ENCODE measurements around the gene KLF2.

DNA sequence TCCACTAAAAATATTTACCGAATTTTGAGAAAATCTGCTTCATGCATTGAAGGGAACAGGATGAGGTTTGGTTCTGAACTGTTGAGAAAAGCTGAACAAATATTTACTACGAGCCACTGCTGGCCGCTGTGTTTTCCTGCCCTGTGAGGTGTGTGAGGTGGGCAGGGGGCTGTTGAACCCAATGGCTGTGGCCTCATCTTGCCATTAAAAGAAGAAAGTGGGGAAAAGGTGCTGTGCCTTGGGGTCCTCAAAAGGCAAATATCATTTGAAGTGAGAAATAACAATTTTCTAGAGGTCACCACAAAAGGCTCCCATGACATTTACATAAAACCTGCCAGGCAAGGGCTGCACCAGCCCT is 44.7 kb downstream of the KLF2 start:
- TF ChIP-seq, protein P1, sequence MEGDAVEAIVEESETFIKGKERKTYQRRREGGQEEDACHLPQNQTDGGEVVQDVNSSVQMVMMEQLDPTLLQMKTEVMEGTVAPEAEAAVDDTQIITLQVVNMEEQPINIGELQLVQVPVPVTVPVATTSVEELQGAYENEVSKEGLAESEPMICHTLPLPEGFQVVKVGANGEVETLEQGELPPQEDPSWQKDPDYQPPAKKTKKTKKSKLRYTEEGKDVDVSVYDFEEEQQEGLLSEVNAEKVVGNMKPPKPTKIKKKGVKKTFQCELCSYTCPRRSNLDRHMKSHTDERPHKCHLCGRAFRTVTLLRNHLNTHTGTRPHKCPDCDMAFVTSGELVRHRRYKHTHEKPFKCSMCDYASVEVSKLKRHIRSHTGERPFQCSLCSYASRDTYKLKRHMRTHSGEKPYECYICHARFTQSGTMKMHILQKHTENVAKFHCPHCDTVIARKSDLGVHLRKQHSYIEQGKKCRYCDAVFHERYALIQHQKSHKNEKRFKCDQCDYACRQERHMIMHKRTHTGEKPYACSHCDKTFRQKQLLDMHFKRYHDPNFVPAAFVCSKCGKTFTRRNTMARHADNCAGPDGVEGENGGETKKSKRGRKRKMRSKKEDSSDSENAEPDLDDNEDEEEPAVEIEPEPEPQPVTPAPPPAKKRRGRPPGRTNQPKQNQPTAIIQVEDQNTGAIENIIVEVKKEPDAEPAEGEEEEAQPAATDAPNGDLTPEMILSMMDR (IDR thresholded peaks at IDR 0.05), result no peak
- TF ChIP-seq POLR2A (IDR thresholded peaks at IDR 0.05), result no peak
